Measurements from ENCODE around the gene TMEM179B. TPM values are rescaled to one million over a fixed set of nuclear protein-coding genes. Genes with fewer than 3 reads are reported as not detected.

The TMEM179B gene
- polyA plus RNA-seq, 1 donor (not counting 4 experiments of a cell fraction or from before 2014, with no cell fraction given), result 35.4 TPM

GRCh38 chr11:62839050-62839945, 52.1 kb downstream of the TMEM179B start, which contains the start of gene WDR74:
Gene WDR74 (minus strand): TSS chr11:62839590. CDS start chr11:62839570, 20 bp downstream.
- H3K36me3 ChIP-seq (ENCODE audit: control insufficient read depth in 2 of 2, extremely low read depth in 1 of 2, insufficient read depth in 2 of 2, low read length in 2 of 2), result peaks cover 15 to 20% of the 10 kb centered on the region in 2 experiments
- peaks cover 38% of the 10 kb centered on the region for H3K79me2 ChIP-seq (ENCODE audit: control insufficient read depth, insufficient read depth, low read length)
- peak within 1 kb of the TSS; percentile 98 for H3K27ac ChIP-seq (ENCODE audit: control insufficient read depth, insufficient read depth, low read length)
- dilution Hi-C loops (cut with MboI; ENCODE audit: extremely low pct_ligation_motif_present, low sequenced_read_pairs), result no loop called here
- H3K9ac ChIP-seq (ENCODE audit: control insufficient read depth, extremely low read depth, insufficient read depth, low read length), result peak within 1 kb of the TSS; percentile 94
- FAIRE-seq, result no peak
- DNase-seq (ENCODE audit: low read depth, low spot score), result no peak
- H3K4me2 ChIP-seq (ENCODE audit: control insufficient read depth, extremely low read depth, insufficient read depth, low read depth, low read length), result peak within 1 kb of the TSS; percentile 85
- no peaks in the 10 kb centered on the region for H3K27me3 ChIP-seq (ENCODE audit: control insufficient read depth, extremely low read depth, insufficient read depth, low read length)
- TF ChIP-seq EZH2 (IDR thresholded peaks at IDR 0.05; ENCODE audit: low read length) (no peak), CTCF (optimal IDR thresholded peaks at IDR 0.05 in 1 of 3, IDR thresholded peaks at IDR 0.05 in 1 of 3, conservative IDR thresholded peaks at IDR 0.05 in 1 of 3; ENCODE audit: extremely low read depth in 1 of 3, insufficient read depth in 2 of 3, low read length in 3 of 3) (no peak)
- no peaks in the 10 kb centered on the region for H3K9me3 ChIP-seq (ENCODE audit: control insufficient read depth, low read depth, low read length)
- peak within 1 kb of the TSS; percentile 80 for H2AFZ ChIP-seq (ENCODE audit: control insufficient read depth, low read length)
- H3K9me1 ChIP-seq (ENCODE audit: control insufficient read depth, extremely low read depth, insufficient read depth, low read length), result no peaks in the 10 kb centered on the region
- H3K4me1 ChIP-seq (ENCODE audit: control insufficient read depth, extremely low read depth, insufficient read depth, low read length), result peaks cover 14% of the 10 kb centered on the region
- H3K4me3 ChIP-seq (ENCODE audit: control insufficient read depth in 2 of 3, extremely low read depth in 1 of 3, insufficient read depth in 2 of 3, low read depth in 1 of 3, low read length in 3 of 3), result peak within 1 kb of the TSS; percentile 80 to 95 (median 81)
- no peaks in the 10 kb centered on the region for H4K20me1 ChIP-seq (ENCODE audit: control insufficient read depth, extremely low read depth, insufficient read depth, low read length)

Small RNA genes within 50 kb of the gene (small RNA-seq; reads per million reads assigned to genes)
- gene MIR6514 (ENCODE audit: insufficient read length in 3 of 3, low read depth in 3 of 3, low replicate concordance in 1 of 3) (0.07 to 2.3 (median 1.3) reads per million in 3 experiments), gene RNU6-118P (ENCODE audit: insufficient read length in 3 of 3, low read depth in 3 of 3, low replicate concordance in 1 of 3) (0 to 0.25 (median 0) reads per million in 3 experiments)

Other genes with a start within 250 kb of the TMEM179B start
- 195 to 220 TPM (median 207 TPM) in 3 replicates for gene AHNAK, start 240.6 kb upstream of the TMEM179B start, polyA plus RNA-seq
- 1,553 to 1,943 TPM (median 1,735 TPM) in 3 replicates for gene EEF1G, start 213.5 kb upstream of the TMEM179B start, polyA plus RNA-seq
- 10.1 to 12.3 TPM (median 10.5 TPM) in 3 replicates for gene TUT1, start 195.9 kb upstream of the TMEM179B start, polyA plus RNA-seq
- gene MTA2, start 185.5 kb upstream of the TMEM179B start, polyA plus RNA-seq, result 29.4 to 44.3 TPM (median 39.7 TPM) in 3 replicates
- 13.6 to 15.1 TPM (median 13.6 TPM) in 3 replicates for gene EML3, start 174.6 kb upstream of the TMEM179B start, polyA plus RNA-seq
- gene ROM1, start 174.1 kb upstream of the TMEM179B start, polyA plus RNA-seq, result 1.0 to 1.9 TPM (median 1.5 TPM) in 3 replicates
- gene B3GAT3, start 165.4 kb upstream of the TMEM179B start, polyA plus RNA-seq, result 15.1 to 28.2 TPM (median 17.7 TPM) in 3 replicates
- gene GANAB, start 140.8 kb upstream of the TMEM179B start, polyA plus RNA-seq, result 153 to 211 TPM (median 176 TPM) in 3 replicates
- gene INTS5, start 134.1 kb upstream of the TMEM179B start, polyA plus RNA-seq, result 7.7 to 21.1 TPM (median 8.0 TPM) in 3 replicates
- gene C11orf98, start 122.2 kb upstream of the TMEM179B start, polyA plus RNA-seq, result 58.9 to 81.5 TPM (median 76.5 TPM) in 3 replicates
- gene CSKMT, start 122.1 kb upstream of the TMEM179B start, polyA plus RNA-seq, result 4.0 to 4.5 TPM (median 4.2 TPM) in 3 replicates
- 8.3 to 11.7 TPM (median 8.6 TPM) in 3 replicates for gene UQCC3, start 115.7 kb upstream of the TMEM179B start, polyA plus RNA-seq
- gene LBHD1, start 115.1 kb upstream of the TMEM179B start, polyA plus RNA-seq, result 3.8 to 5.3 TPM (median 4.9 TPM) in 3 replicates
- 45.9 to 72.5 TPM (median 58.5 TPM) in 3 replicates for gene UBXN1, start 108.3 kb upstream of the TMEM179B start, polyA plus RNA-seq
- gene LRRN4CL, start 97.9 kb upstream of the TMEM179B start, polyA plus RNA-seq, result 0.08 TPM in 3 replicates
- 21.9 to 50.5 TPM (median 38.6 TPM) in 3 replicates for gene BSCL2, start 80.0 kb upstream of the TMEM179B start, polyA plus RNA-seq
- not detected in 3 replicates for gene GNG3, start 79.7 kb upstream of the TMEM179B start, polyA plus RNA-seq
- 17.2 to 29.0 TPM (median 20.3 TPM) in 3 replicates for gene HNRNPUL2, start 59.9 kb upstream of the TMEM179B start, polyA plus RNA-seq
- gene TTC9C, start 58.9 kb upstream of the TMEM179B start, polyA plus RNA-seq, result 14.7 to 26.1 TPM (median 23.8 TPM) in 3 replicates
- 3.4 to 7.2 TPM (median 4.0 TPM) in 3 replicates for gene ZBTB3, start 33.2 kb upstream of the TMEM179B start, polyA plus RNA-seq
- 145 to 166 TPM (median 151 TPM) in 3 replicates for gene POLR2G, start 25.8 kb upstream of the TMEM179B start, polyA plus RNA-seq
- gene TAF6L, start 16.0 kb upstream of the TMEM179B start, polyA plus RNA-seq, result 14.7 to 16.1 TPM (median 14.8 TPM) in 3 replicates
- gene TMEM223, start 4.6 kb downstream of the TMEM179B start, polyA plus RNA-seq, result 11.0 to 15.6 TPM (median 11.8 TPM) in 3 replicates
- 22.8 to 51.2 TPM (median 25.3 TPM) in 3 replicates for gene NXF1, start 18.0 kb downstream of the TMEM179B start, polyA plus RNA-seq
- 20.4 to 30.4 TPM (median 25.6 TPM) in 3 replicates for gene STX5, start 44.6 kb downstream of the TMEM179B start, polyA plus RNA-seq
- gene TEX54, start 45.4 kb downstream of the TMEM179B start, polyA plus RNA-seq, result not detected in 3 replicates
- 44.5 to 48.1 TPM (median 47.7 TPM) in 3 replicates for gene WDR74, start 52.2 kb downstream of the TMEM179B start, polyA plus RNA-seq
- gene SLC3A2, start 93.5 kb downstream of the TMEM179B start, polyA plus RNA-seq, result 469 to 552 TPM (median 521 TPM) in 3 replicates
- gene CHRM1, start 134.0 kb downstream of the TMEM179B start, polyA plus RNA-seq, result not detected in 3 replicates
- not detected in 3 replicates for gene SLC22A6, start 197.6 kb downstream of the TMEM179B start, polyA plus RNA-seq
- not detected in 3 replicates for gene SLC22A8, start 228.4 kb downstream of the TMEM179B start, polyA plus RNA-seq